Ovary (tissue), 3 donors: Measurements from ENCODE around the gene SRPK1.

Experiments used
- EP300 ChIP-seq: sonication (generic); formaldehyde crosslinking; IDR thresholded peaks from one replicate; pipeline ENCODE4 v1.6.1; 2017; ENCODE audit warnings: antibody characterized with exemption
- POLR2A ChIP-seq: fragments of 450-650 bp; IDR thresholded peaks from one replicate; pipeline ENCODE4 v1.6.1; 2017; ENCODE audit warnings: antibody characterized with exemption, mild to moderate bottlenecking, moderate library complexity
- TF ChIP-seq, protein P1 (sequence below), 3 donors: fragments of 450-650 bp in 2 of 3; fragments of 200-600 bp in 1 of 3; IDR thresholded peaks; one replicate each; pipeline versions ENCODE4 v1.5.1 to v1.8.0; 2016 to 2022; ENCODE audit warnings: antibody characterized with exemption in 3 of 3, mild to moderate bottlenecking in 1 of 3
- donor health status: DM: no; HTN: no; CAD: no.

DNA sequence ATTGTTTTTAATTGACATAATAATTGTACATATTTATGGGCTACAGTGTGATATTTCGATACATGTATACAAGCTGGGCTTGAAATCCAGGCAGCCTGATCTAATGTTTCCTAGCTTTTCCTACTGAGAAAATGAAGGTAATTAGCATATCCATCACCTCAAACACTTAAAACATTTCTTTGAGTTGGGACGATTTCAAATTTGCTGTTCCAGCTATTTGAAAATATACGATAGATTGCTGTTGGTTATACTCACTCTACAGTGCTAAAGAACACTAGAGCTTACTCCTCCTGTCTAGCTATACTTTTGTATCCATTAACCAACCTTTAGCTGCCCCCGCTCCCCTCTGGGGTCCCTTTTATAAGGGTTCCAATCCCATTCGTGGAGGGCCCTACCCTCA is 111.1 kb downstream of the SRPK1 start:
- TF ChIP-seq, protein P1, sequence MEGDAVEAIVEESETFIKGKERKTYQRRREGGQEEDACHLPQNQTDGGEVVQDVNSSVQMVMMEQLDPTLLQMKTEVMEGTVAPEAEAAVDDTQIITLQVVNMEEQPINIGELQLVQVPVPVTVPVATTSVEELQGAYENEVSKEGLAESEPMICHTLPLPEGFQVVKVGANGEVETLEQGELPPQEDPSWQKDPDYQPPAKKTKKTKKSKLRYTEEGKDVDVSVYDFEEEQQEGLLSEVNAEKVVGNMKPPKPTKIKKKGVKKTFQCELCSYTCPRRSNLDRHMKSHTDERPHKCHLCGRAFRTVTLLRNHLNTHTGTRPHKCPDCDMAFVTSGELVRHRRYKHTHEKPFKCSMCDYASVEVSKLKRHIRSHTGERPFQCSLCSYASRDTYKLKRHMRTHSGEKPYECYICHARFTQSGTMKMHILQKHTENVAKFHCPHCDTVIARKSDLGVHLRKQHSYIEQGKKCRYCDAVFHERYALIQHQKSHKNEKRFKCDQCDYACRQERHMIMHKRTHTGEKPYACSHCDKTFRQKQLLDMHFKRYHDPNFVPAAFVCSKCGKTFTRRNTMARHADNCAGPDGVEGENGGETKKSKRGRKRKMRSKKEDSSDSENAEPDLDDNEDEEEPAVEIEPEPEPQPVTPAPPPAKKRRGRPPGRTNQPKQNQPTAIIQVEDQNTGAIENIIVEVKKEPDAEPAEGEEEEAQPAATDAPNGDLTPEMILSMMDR (IDR thresholded peaks at IDR 0.05): no peak
- no peak for TF ChIP-seq POLR2A
- TF ChIP-seq EP300: no peak
